GM19463 (cell line): ENCODE measurements around the gene PRSS58.

Experiments used
- ATAC-seq: cut with Tn5 transposase; IDR thresholded peaks from one replicate; pipeline ENCODE4 v1.9.1; 2021; ENCODE audit warnings: mild to moderate bottlenecking, moderate library complexity; ENCODE audit not compliant: unreplicated experiment

PRSS58 gene, protein sequence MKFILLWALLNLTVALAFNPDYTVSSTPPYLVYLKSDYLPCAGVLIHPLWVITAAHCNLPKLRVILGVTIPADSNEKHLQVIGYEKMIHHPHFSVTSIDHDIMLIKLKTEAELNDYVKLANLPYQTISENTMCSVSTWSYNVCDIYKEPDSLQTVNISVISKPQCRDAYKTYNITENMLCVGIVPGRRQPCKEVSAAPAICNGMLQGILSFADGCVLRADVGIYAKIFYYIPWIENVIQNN

DNA sequence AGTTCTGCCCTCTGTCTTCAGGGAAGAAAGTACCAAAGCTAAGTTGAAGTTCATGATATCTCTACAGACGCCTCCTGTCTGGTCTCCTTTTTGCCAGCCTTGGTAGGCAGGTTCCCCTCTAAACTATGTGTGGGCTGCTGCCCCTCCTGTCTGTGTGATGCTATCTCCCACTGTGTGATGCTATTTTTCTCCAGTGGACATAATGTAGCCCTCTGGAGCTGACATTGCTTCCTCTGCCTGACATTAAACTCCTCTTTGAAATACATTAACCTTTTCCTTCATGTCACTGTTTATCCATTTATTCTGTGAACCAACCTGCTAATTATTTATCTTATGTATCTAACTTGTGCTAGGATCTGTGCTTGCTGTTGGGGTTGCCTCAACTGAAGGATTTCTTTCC is at the start of gene PRSS58:
PRSS58 (minus strand) TSS at position 101 of the 400 bp plus-strand sequence. CDS start 351 bp downstream, outside the sequence.
- no peak for ATAC-seq

DNA sequence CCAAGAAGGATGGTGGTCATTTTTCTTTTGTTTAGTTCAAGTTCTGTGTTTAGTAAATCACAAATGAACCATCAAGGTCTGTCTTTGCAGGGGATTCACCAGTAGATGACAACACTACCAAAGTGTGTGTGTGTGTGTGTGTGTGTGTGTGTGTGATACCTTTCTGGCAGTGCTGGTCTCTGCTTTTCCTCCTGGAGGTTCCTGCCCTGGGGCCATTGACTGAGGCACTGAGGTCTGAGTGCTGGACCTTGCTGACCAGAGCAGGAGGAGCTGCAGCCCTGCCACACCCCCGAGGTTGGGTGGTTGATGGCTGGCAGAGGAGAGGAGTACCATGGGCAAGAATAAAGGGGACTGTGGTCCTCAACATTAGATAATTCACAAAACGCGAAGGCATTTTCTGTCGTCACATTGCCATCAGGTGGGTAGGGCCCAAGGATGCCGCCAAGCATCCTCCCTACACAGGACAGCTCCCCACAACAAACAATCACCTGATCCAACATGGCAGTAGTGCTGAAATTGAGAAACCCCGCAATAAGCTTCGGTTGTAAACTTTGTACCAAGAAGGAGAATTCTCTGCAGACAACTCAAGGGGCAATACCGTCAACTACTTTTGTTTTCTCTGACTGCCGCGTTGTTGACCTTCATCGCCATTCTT is 49.5 kb upstream of the PRSS58 start:
- no peak for ATAC-seq

DNA sequence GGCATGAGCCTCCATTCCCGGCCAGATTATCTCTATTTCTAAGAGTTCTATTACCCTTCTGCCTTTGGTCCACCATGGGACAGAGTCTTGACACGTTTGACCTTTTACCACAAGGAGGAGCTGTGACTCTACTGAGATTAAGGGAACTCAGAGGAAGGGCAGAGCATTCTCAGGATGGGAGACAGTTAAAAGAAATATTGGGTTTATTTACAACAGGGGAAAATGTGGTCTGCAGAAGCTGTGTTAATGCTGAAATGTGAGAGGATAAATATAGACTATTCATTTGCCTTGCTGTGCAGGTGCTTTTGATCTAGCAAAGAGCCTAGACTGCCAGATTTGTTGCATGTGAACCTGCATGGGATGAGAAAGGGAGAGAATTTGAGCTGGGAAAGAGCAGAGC is 45.8 kb upstream of the PRSS58 start:
- ATAC-seq, result peak; percentile 49

DNA sequence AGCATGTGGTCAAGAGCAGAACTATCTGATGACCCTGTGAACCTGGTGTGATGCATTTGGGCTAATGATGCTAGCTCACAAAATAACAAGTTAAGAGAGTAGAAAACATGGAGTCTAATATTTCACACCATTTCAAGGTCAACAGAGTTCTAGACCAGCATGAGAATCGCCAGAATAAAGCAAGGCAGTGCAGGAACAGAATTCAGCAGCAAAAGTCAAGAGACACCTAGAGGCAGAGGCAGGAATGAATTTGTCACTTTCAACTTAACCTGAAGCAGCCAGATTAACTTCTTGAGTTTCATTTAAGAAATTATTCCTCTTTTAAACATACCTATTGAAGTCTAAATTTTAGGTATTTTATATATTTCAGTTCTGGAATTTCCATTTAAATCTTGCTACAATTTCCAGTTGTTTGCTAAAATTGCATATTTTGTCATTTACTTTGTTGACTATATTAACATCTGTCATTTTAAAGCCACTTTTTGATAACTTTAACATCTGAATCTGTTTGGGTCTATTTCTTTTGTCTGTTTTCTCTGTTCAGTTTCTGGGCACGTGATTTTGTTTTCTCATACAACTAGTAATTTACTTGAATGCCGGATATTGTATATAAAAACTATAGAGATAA is 44.2 kb upstream of the PRSS58 start:
- no peak for ATAC-seq

DNA sequence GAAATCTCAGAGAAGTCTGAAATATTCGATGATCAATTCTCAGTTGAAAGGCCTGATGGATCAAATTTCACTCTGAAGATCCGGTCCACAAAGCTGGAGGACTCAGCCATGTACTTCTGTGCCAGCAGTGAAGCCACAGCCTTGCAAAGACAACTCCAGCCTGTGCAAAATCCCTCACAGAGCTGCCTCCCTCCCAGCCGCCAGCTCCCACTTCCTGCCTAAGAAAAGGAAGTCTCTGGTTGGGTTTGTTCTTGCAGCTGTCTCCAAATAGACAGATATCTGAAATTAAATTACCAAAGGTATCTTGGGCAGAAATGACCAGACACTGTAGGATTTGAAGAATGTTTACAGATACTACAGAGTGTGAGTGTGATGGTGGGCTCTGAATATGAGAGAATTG is 43.4 kb upstream of the PRSS58 start:
- no peak for ATAC-seq

DNA sequence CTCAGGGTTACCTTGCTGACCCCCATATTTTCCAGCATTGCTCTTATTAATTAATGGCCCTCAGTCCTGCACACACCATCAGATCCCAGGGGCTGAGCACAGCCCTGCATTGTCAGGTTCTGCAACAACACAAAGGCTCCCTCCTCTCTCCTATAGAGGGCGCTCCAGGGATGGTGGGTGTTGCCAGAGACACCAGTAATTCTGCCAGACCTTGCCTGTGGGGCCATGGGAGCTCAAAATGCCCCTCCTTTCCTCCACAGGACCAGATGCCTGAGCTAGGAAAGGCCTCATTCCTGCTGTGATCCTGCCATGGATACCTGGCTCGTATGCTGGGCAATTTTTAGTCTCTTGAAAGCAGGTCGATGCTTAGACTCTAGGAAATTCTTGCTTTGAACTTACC is 42.8 kb upstream of the PRSS58 start:
- ATAC-seq, result no peak

DNA sequence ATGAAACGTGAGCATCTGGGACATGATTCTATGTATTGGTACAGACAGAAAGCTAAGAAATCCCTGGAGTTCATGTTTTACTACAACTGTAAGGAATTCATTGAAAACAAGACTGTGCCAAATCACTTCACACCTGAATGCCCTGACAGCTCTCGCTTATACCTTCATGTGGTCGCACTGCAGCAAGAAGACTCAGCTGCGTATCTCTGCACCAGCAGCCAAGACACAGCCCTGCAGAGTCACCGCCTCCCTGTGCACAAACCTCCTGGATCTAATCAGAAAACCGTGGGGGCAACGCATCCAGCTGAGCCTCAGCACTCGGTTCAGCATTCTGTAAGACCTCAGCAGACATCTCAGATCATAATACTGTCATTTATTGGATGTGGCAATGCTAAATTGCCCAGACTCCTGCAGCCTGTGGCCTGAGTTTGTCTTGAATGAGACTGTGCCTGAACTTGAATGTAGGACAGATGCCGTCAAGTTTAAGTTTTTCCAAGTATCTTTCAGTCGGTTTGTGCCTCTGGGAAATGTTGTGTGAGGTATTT is 41.5 kb upstream of the PRSS58 start:
- ATAC-seq, result no peak

DNA sequence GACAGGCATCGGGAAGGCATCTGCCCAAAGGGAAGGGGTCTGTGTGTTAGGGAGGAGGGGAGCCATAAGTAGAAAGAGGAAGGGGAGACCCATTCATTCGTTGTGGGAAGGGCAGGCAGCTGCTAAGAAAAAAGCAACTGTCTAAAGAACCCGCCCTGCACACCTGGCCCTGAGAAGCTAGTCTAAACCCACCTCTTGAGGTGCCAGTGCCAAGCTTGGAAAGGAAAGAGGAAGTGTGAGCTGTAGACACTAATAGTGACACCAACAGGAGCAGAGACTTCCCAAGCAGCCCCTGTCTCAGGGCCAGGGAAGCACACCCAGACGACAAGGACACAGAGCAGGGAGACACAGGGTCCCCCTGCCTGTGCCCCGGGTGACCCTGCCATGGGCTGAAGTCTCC is 40.8 kb upstream of the PRSS58 start:
- no peak for ATAC-seq

DNA sequence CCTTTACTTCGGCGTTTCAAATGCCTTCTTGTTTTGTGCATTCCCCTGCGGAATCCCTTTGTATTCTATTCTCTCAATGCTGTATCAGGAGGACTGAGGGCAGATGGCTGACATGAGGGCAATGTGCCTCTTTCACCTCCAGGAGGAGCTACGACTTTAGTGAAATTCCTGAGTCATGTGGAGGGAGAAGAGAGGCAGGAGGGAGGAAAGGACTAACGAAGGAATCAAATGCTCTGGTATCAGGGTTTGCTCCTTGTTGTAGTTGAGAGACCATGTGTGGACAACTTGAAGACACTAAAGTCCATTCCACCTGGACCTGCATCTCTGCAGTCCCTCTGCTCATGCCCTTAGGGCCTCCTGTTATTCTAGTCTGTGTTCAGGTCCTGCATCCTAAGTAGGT is 40.2 kb upstream of the PRSS58 start:
- ATAC-seq, result no peak

DNA sequence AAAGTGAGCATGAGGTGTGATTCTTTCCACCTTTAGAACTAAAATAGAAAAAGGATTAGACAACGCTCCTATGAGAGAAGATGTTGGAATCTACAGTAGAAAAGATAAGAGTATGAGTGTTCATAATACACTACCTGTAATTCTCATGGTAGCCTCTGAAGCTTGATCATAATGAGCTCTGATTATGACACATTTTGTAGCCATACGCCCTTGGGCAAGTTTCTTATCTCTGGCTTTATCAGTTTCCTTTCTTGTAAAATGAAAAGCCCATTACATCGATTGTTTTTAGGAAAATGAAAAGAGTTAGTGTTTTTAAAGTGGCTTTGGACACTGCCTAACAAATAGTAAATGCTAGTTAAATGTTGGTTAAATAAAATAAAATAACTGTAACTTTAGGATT is 22.4 kb upstream of the PRSS58 start:
- no peak for ATAC-seq

DNA sequence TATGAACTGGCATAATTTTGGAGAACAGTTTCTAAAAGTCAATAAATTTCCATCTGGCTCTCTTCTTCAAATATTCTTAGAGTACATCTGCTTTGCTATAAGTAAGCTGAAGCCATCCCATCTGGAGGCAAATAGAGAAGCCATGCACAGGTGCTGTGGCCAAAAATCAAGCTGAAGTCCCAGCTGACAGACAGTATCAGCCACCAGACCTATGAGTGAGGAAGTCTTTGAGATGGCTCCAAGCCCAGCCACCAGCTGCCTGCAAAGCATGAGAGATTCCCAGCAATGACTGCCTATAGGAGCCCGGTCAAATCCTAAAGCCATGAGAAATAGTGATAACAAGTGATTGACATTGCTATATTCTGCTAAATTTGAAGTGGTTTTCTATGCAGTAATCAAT is 21.7 kb upstream of the PRSS58 start:
- ATAC-seq, result no peak

DNA sequence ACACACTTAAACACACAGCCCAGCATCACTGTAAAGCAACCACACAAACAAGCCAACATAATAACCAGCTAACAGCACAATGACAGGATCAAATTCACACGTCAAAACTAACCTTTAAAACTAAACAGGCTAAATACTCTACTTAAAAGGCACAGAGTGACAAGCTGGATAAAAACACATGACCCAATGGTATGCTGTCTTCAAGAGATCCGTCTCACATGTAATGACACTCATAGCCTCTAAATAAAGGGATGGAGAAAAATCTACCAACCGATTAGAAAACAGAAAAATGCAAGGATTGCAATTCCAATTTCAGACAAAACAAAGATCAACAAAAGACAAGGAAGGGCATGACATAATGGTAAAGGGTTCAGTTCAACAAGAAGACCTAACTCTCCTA is 17.2 kb upstream of the PRSS58 start:
- ATAC-seq, result no peak

DNA sequence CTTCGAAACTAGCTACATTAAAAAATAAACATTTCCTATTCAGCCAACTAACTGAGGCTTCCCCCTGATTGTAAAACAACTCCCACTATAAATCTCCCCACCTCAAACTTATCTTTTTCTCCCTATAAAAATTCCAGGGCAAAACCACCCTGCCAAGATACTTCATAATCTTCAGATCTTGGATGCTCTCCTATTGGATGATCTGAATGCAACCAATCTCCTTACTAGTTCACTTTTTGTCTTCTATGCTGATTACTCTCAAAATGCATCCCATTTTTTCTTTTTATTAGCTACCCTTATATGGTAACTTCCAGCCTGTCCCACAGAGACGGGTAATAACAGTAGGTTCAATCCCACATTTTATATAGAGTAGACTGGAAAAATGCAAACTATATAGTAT is 15.0 kb upstream of the PRSS58 start:
- ATAC-seq, result no peak

DNA sequence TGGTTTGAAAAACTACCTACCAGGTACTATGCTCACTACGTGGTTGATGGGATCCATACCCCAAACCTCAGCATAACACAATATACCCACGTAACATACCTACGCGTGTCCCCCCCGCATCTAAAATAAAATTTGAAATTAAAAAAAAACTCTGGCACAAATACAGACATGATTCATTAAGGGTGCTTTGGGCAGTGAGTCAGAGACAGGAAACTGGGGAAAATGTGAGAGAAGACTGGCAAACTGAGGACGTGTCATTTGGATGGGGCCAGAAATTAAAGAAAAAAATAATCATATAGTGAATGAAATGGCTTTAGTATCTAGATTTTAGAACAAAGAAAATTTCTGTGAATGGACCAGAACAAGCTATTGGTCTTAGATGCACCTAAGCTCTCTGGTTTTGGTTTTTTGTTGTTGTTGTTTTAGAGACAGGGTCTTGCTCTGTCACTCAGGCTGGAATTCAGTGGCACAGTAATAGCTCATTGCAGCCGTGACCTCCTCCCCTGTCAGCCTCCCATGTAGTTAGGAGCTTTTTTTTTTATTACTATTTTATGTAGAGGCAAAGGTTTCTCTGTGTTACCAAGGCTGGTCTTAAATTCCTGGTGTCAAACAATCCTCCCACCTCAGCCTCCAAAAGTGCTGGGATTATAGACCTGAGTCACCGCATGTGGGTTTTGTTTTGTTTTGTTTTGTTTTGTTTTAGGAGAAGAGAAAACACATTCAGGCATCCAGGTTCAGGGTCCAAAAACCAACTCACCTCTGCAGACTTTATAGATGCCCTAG is 5.9 kb upstream of the PRSS58 start:
- no peak for ATAC-seq

DNA sequence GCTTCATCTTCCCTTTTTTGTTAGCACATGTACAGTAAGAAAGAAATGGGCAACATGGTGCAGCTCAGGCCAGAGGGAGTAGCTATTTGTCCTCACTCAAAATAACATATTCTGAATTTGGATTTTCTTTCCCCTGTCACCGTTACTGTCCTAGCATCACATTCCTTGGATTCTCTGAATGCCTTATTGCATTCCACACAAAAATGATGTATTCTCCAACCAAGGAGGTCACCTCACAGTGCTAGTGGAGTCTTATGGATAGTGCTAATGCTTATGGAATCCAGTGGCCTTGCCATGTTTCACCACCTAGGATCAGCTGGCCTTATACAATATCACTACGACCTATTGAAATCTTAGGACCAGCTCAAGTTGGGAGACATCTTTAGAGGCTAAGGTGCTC is 7.2 kb downstream of the PRSS58 start:
- no peak for ATAC-seq

DNA sequence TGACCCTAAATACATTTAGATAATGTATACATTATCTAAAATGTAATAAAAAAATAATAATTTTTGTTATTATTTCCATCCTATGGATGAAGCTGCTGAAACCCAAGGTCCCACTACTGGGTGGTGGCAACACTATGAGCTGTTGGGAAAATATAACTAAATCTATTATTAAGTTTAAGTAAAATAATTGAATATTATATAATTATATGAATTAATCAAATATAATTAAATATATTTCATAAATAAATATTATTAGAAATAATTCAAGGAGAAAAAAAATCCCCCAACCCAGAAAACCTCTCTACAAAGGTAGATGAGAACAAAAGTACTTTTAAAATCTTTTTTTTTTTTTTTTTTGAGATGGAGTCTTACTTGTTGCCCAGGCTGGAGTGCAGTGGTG is 7.9 kb downstream of the PRSS58 start:
- ATAC-seq, result no peak

DNA sequence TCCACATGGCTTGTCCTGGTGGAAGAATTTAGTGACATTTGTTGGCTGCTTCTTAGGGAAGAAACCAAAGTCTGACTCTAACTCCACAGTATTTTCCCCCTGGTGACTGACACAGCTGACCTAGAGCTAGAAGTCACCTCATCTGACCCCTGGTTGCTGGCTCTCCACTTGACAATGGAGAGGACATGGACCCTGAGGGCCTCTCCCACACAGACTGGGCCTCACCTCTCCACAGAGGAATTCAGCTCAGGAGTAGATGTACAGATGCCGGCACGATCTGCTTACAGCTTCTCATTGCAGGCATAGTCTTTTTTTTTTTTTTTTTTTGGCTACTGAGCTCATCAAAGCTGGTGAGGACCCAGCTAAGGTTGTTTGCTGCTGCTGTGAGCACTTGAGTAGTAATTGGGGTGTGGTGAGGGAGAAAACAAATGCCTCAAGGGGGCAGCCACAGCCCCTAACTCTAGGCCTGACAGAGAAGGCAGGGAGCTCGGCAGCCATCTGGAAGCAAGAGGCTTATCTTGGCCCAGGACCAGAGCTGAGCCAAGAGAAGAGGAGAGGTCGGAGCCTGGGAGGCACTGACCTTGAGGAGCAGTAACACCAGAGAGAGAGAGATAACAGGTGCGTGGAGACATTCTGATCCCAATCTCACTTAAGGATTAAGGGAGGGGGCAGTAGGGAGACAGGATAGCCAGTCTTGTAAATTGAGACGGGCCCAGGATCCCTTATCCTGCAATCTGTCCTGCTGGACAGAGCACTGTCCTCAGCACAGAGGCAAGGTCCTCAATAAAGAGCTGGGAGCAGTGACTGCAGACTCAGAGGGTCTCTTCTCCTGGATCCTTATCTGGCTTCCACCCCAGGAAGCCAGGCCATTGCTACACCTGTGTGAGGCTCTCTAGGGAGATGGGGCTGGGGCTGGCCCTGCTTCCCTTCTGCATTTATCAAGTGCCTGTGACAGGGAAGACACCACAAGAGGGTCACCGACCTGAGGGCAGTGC is 9.4 kb downstream of the PRSS58 start:
- no peak for ATAC-seq

DNA sequence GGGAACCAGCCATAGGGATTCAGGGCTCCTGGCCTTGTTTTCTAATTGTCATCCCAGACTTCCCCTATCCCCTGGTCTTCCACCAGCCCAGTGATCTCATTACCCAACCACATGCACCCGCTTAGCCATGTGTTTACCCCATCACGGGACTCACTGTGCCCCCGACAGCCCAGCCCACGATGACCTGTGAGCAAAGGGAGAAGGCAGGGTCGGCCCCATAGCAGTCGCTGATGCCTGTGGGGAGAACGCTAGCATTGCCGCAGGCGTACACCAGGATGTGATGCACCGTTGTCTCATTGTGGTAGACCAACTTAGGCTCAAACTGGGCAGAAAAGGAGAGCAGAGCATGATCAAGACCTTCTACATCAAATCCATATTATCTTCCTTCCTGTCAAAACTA is 14.0 kb downstream of the PRSS58 start:
- ATAC-seq, result no peak

DNA sequence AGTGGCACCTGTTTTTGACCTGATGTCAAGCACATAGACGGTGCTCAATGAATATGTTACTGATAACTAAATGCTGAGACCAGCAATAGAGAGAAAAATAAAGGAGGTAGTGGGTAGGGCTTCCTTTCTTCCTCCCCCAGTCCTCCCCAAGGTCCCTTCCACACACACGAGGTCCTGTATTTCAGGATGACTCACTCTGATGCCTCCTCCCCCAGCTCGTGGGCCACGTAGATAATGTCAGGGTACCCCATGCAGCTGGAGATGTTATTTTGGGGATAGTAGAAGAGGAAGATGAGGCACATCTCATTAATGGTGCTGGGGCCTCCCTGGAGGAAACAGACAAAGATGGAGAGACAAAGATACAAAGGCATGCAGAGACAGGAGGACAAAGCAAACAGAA is 17.3 kb downstream of the PRSS58 start:
- no peak for ATAC-seq

DNA sequence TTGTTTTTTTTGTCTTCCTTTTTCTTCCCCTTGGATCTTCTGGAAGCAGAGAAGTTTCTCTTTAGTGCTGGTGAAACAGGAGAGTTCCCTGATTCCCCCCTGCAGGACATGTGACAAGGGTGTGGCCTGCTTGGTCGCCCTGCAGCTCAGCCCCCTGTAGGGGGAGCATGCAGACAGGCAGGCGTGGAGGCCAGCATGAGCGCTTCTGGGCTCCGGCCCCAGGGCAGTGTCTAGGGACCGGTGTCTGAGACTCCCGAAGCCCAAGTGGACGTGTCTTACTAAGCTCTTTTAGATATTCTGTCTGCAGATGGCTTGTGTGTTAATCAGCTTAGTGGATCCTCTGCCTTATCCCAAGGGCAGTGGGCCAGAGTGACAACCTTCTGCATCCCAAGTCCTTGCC is 26.1 kb downstream of the PRSS58 start:
- ATAC-seq, result no peak
